SK-N-SH (cell line): ENCODE data around the gene ODF2L. TPM values are rescaled to one million over a fixed set of nuclear protein-coding genes. Genes with fewer than 3 reads are reported as not detected.

Experiments used
- CTCF ChIA-PET: fragments of 300-600, 350-600 bp; formaldehyde crosslinking; extraction: SDS; loops from one replicate; lab custom pipeline; 2021; lab: Yijun Ruan, JAX
- POLR2A ChIA-PET: fragments of 350-600 bp; sonication (Branson Sonifier 250); formaldehyde crosslinking; extraction: SDS; loops from one replicate; lab custom pipeline; 2020; ENCODE audit warnings: antibody characterized with exemption, inconsistent platforms; lab: Yijun Ruan, JAX
- DNase-seq: peaks from one replicate; pipeline ENCODE4 v3.0.0; 2012
- H2AFZ ChIP-seq: fragments of 200-600 bp; sonication (generic); 2 replicates; pipeline ENCODE4 v1.8.1; 2016; ENCODE audit warnings: antibody characterized with exemption, mild to moderate bottlenecking, low read depth
- H3F3A ChIP-seq: fragments of 200-600 bp; sonication (generic); replicated peaks from 2 replicates; pipeline ENCODE3; 2016; ENCODE audit warnings: antibody characterized with exemption, mild to moderate bottlenecking; ENCODE audit not compliant: insufficient read depth
- H3K27ac ChIP-seq, 2 experiments: fragments of 200-500 bp in 1 of 2; fragments of 200-600 bp in 1 of 2; sonication (Bioruptor generic) in 1 of 2; sonication (generic), shearing (Covaris generic) in 1 of 2; 2 replicates each; pipeline versions ENCODE4 v1.5.1 to v1.6.1; 2014 to 2016; ENCODE audit warnings: low read depth in 2 of 2, inconsistent platforms in 1 of 2, low read length in 1 of 2, mild to moderate bottlenecking in 1 of 2, mixed read lengths in 1 of 2
- H3K27me3 ChIP-seq: fragments of 200-600 bp; sonication (generic), shearing (Covaris generic); 2 replicates; pipeline ENCODE4 v1.6.1; 2016; ENCODE audit warnings: mixed run types; ENCODE audit not compliant: insufficient read depth
- H3K36me3 ChIP-seq, 2 experiments: fragments of 200-500 bp in 1 of 2; fragments of 200-600 bp in 1 of 2; sonication (Bioruptor generic) in 1 of 2; sonication (generic) in 1 of 2; replicated peaks in 1 of 2; 2 replicates each; pipeline versions ENCODE3 to v1.5.1; 2014 to 2016; ENCODE audit warnings: low read length in 1 of 2, mild to moderate bottlenecking in 1 of 2; ENCODE audit not compliant: insufficient read depth in 2 of 2, control insufficient read depth in 1 of 2
- H3K4me1 ChIP-seq, 2 experiments: fragments of 200-500 bp in 1 of 2; fragments of 200-600 bp in 1 of 2; sonication (Bioruptor generic) in 1 of 2; sonication (generic), shearing (Covaris generic) in 1 of 2; 2 replicates each; pipeline versions ENCODE4 v1.5.1 to v1.6.1; 2014 to 2016; ENCODE audit warnings: low read depth in 1 of 2, low read length in 1 of 2, mixed run types in 1 of 2; ENCODE audit not compliant: insufficient read depth in 2 of 2, control insufficient read depth in 1 of 2
- H3K4me2 ChIP-seq: fragments of 200-600 bp; sonication (generic), shearing (Covaris generic); 2 replicates; pipeline ENCODE4 v1.6.1; 2017; ENCODE audit warnings: mixed run types
- H3K4me3 ChIP-seq, 2 experiments: fragments of 200-500 bp in 1 of 2; fragments of 200-600 bp in 1 of 2; sonication (Bioruptor generic) in 1 of 2; sonication (generic), shearing (Covaris generic) in 1 of 2; 2 replicates each; pipeline versions ENCODE4 v1.5.1 to v1.8.1; 2014 to 2016; ENCODE audit warnings: low read depth in 2 of 2, inconsistent platforms in 1 of 2, low read length in 1 of 2, mild to moderate bottlenecking in 1 of 2, mixed read lengths in 1 of 2, moderate library complexity in 1 of 2
- H3K79me2 ChIP-seq: fragments of 200-600 bp; sonication (generic); 2 replicates; pipeline ENCODE4 v1.8.1; 2017; ENCODE audit warnings: mild to moderate bottlenecking; ENCODE audit not compliant: insufficient read depth
- H3K9ac ChIP-seq: fragments of 200-600 bp; sonication (generic); 2 replicates; pipeline ENCODE4 v1.6.1; 2017; ENCODE audit warnings: mixed run types
- H3K9me2 ChIP-seq: fragments of 200-600 bp; sonication (generic); 2 replicates; pipeline ENCODE4 v1.6.1; 2017; ENCODE audit warnings: mixed run types
- H3K9me3 ChIP-seq: fragments of 200-600 bp; sonication (generic); 2 replicates; pipeline ENCODE4 v1.6.1; 2017; ENCODE audit warnings: mixed run types, mild to moderate bottlenecking, moderate library complexity
- H4K20me1 ChIP-seq: fragments of 200-600 bp; sonication (generic); 2 replicates; pipeline ENCODE4 v1.6.1; 2017; ENCODE audit warnings: mild to moderate bottlenecking, mixed run types; ENCODE audit not compliant: insufficient read depth
- CTCF ChIP-seq: fragments of 200-600 bp; sonication (generic); IDR thresholded peaks from 2 replicates; pipeline ENCODE4 v1.6.1; 2017; ENCODE audit warnings: antibody characterized with exemption, mild to moderate bottlenecking, moderate library complexity
- FOXM1 ChIP-seq: IDR thresholded peaks from 2 replicates; pipeline ENCODE4 v1.4.0; 2012; ENCODE audit warnings: low read depth, mild to moderate bottlenecking
- GABPA ChIP-seq: IDR thresholded peaks from 2 replicates; pipeline ENCODE4 v1.4.0; 2012; ENCODE audit warnings: low read depth, mild to moderate bottlenecking
- MXI1 ChIP-seq: IDR thresholded peaks from 2 replicates; pipeline ENCODE4 v1.6.1; 2012; ENCODE audit warnings: mild to moderate bottlenecking, low read depth, low read length, improper control_type of control experiment
- NFIC ChIP-seq: IDR thresholded peaks from 2 replicates; pipeline ENCODE4 v1.4.0; 2012; ENCODE audit warnings: borderline replicate concordance
- NRF1 ChIP-seq: IDR thresholded peaks from 2 replicates; pipeline ENCODE4 v1.6.1; 2012; ENCODE audit warnings: low read depth, mild to moderate bottlenecking, low read length
- RCOR1 ChIP-seq: fragments of 150-350 bp; IDR thresholded peaks from 2 replicates; pipeline ENCODE4 v1.6.1; 2017; ENCODE audit warnings: antibody characterized with exemption, low read length
- RFX5 ChIP-seq: IDR thresholded peaks from 2 replicates; pipeline ENCODE4 v1.6.1; 2012; ENCODE audit warnings: mild to moderate bottlenecking, improper control_type of control experiment, low read length
- RXRA ChIP-seq: IDR thresholded peaks from 2 replicates; pipeline ENCODE4 v1.4.0; 2012; ENCODE audit warnings: low read depth, mild to moderate bottlenecking, borderline replicate concordance
- TCF12 ChIP-seq: IDR thresholded peaks from 2 replicates; pipeline ENCODE4 v1.4.0; 2012
- USF1 ChIP-seq: IDR thresholded peaks from 2 replicates; pipeline ENCODE4 v1.4.0; 2012; ENCODE audit warnings: low read depth, borderline replicate concordance
- USF2 ChIP-seq: fragments of 150-350 bp; IDR thresholded peaks from 2 replicates; pipeline ENCODE4 v1.6.1; 2017; ENCODE audit warnings: antibody characterized with exemption, low read length, low read depth, borderline replicate concordance
- WGBS: methylation state at CpG from one replicate; pipeline ENCODE4 v1.1.6; 2017; ENCODE audit warnings: low lambda C conversion rate; 5-methylcytosine and 5-hydroxymethylcytosine counted together
- polyA plus RNA-seq, 3 experiments: library from polyadenylated mRNA; depleted of rRNA; stranded (reverse); fragments of >200 nt; gene quantifications; 2 replicates each; pipeline ENCODE4 v1.2.3, GENCODE V29; 2012
- TF ChIP-seq, protein P1 (sequence below): IDR thresholded peaks from 2 replicates; pipeline ENCODE4; 2012
- TF ChIP-seq, protein P2 (sequence below): IDR thresholded peaks from 2 replicates; pipeline ENCODE4 v1.6.1; 2012; ENCODE audit warnings: mild to moderate bottlenecking, low read depth, low read length, moderate library complexity

Gene ODF2L
- polyA plus RNA-seq, 1 of the 3 experiments (the other 2 are of a cell fraction) = 5.3 TPM

- TF ChIP-seq, protein P1, sequence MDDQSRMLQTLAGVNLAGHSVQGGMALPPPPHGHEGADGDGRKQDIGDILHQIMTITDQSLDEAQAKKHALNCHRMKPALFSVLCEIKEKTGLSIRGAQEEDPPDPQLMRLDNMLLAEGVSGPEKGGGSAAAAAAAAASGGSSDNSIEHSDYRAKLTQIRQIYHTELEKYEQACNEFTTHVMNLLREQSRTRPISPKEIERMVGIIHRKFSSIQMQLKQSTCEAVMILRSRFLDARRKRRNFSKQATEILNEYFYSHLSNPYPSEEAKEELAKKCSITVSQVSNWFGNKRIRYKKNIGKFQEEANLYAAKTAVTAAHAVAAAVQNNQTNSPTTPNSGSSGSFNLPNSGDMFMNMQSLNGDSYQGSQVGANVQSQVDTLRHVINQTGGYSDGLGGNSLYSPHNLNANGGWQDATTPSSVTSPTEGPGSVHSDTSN = no peak
- TF ChIP-seq CTCF (no peak), GABPA (no peak), NRF1 (no peak), NFIC (no peak), USF2 (no peak), RCOR1 (no peak), RXRA (no peak), MXI1 (no peak), USF1 (no peak)
- TF ChIP-seq, all 33 proteins: peak for 0
These were observed 45.9 kb upstream of the ODF2L start (continued) for GRCh38 chr1:86441997-86442396.

DNA sequence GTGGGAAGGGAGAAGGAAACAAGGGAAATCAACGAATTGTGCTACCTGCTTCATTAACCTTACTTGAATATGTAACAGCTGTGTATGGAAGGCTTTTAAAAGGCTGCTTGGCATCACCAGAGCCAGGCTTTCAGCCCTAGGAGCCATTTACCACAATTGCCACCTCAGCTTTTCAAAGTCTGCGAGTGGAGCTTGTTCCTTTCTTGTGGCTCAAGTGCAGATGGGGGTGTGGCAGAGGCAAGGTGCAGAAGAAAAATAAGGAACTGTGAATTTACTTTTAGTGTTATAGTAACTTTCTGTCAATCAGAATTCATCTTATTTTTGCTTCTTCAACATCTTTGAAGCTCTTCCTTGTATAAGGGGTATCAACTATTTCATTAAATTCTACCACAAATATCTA, 45.5 kb upstream of the ODF2L start:
- no peaks in the 10 kb centered on the region for H3K9me3 ChIP-seq
- no peak overlapping the region for H3K4me2 ChIP-seq
- H3K79me2 ChIP-seq = no peaks in the 10 kb centered on the region
- ChIA-PET CTCF (no interaction called here), POLR2A (no interaction called here)
- no peak overlapping the region for H2AFZ ChIP-seq
- TF ChIP-seq RFX5 = no peak
- TF ChIP-seq TCF12 = no peak
- TF ChIP-seq FOXM1 = no peak
- TF ChIP-seq, protein P2, sequence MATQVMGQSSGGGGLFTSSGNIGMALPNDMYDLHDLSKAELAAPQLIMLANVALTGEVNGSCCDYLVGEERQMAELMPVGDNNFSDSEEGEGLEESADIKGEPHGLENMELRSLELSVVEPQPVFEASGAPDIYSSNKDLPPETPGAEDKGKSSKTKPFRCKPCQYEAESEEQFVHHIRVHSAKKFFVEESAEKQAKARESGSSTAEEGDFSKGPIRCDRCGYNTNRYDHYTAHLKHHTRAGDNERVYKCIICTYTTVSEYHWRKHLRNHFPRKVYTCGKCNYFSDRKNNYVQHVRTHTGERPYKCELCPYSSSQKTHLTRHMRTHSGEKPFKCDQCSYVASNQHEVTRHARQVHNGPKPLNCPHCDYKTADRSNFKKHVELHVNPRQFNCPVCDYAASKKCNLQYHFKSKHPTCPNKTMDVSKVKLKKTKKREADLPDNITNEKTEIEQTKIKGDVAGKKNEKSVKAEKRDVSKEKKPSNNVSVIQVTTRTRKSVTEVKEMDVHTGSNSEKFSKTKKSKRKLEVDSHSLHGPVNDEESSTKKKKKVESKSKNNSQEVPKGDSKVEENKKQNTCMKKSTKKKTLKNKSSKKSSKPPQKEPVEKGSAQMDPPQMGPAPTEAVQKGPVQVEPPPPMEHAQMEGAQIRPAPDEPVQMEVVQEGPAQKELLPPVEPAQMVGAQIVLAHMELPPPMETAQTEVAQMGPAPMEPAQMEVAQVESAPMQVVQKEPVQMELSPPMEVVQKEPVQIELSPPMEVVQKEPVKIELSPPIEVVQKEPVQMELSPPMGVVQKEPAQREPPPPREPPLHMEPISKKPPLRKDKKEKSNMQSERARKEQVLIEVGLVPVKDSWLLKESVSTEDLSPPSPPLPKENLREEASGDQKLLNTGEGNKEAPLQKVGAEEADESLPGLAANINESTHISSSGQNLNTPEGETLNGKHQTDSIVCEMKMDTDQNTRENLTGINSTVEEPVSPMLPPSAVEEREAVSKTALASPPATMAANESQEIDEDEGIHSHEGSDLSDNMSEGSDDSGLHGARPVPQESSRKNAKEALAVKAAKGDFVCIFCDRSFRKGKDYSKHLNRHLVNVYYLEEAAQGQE = no peak
- no peak overlapping the region for H3K9ac ChIP-seq
- WGBS = 21% methylated on average over 2 of the region's 2 CpGs
- H3K27ac ChIP-seq = no peak overlapping the region
- no peaks in the 10 kb centered on the region for H4K20me1 ChIP-seq
- H3K27me3 ChIP-seq = no peaks in the 10 kb centered on the region; the same call in 1 of the 2 replicates
- no peak for DNase-seq
- no peaks in the 10 kb centered on the region for H3K36me3 ChIP-seq
- no peak overlapping the region for H3K4me3 ChIP-seq
- no peaks in the 10 kb centered on the region for H3K4me1 ChIP-seq
- no peaks in the 10 kb centered on the region for H3K9me2 ChIP-seq
- no peaks in the 10 kb centered on the region for H3F3A ChIP-seq
